Testis (tissue), 5 donors: ENCODE results near the gene L3MBTL4. TPM values are rescaled to one million over a fixed set of nuclear protein-coding genes. Genes with fewer than 3 reads are reported as not detected.
A peak's percentile ranks its signal among the peaks of the same experiment; 100 is the strongest.

Experiments
- DNase-seq: peaks from one replicate; pipeline ENCODE4 v3.0.0-alpha.2; 2019
- H3K27ac ChIP-seq, 2 donors: fragments of 200-600 bp; sonication (generic); one replicate each; pipeline ENCODE4 v1.5.1; 2019
- H3K27me3 ChIP-seq: fragments of 200-600 bp; sonication (generic); one replicate; pipeline ENCODE4 v1.5.1; 2019
- H3K36me3 ChIP-seq: fragments of 200-600 bp; sonication (generic); one replicate; pipeline ENCODE4 v1.5.1; 2017; ENCODE audit warnings: low read depth; ENCODE audit errors: missing control alignments
- H3K4me1 ChIP-seq: fragments of 200-600 bp; sonication (generic); one replicate; pipeline ENCODE4 v1.5.1; 2019
- H3K4me3 ChIP-seq, 2 donors: fragments of 200-600 bp; sonication (generic); one replicate each; pipeline ENCODE4 v1.5.1; 2017 to 2019
- H3K9me3 ChIP-seq: fragments of 200-600 bp; sonication (generic); one replicate; pipeline ENCODE4 v1.5.1; 2017
- CTCF ChIP-seq, 3 experiments: fragments of 450-650 bp in 2 of 3; fragments of 200-600 bp in 1 of 3; sonication (generic) in 1 of 3; IDR thresholded peaks; one replicate each; pipeline ENCODE4 v1.5.1; 2016 to 2019; ENCODE audit warnings: antibody characterized with exemption in 3 of 3, mild to moderate bottlenecking in 2 of 3, moderate library complexity in 1 of 3
- POLR2A ChIP-seq: fragments of 450-650 bp; IDR thresholded peaks from one replicate; pipeline ENCODE4 v1.6.1; 2017; ENCODE audit warnings: antibody characterized with exemption, mild to moderate bottlenecking, moderate library complexity
- WGBS, 2 donors: methylation state at CpG; one replicate each; pipeline ENCODE4 v1.1.5; 2018; 5-methylcytosine and 5-hydroxymethylcytosine counted together
- intact Hi-C: fragments of 100-400 bp; cut with DNase I; formaldehyde crosslinking; loops from one replicate; pipeline ENCODE4 v1.15.1; 2023; ENCODE audit warnings: low total_unique reads
- long read RNA-seq, 2 donors: transcript quantifications; one replicate each; lab custom pipeline, GENCODE V29; 2026
- polyA plus RNA-seq: library from polyadenylated mRNA; stranded (reverse); fragments of 350-450 nt; fragmentation: Illumina TruSeq; extraction: RNeasy Lipid Tissue Mini Kit (QIAGEN cat#74804); gene quantifications from one replicate; pipeline ENCODE4 v1.2.3, GENCODE V29; 2014; ENCODE audit warnings: low read depth, low replicate concordance; ENCODE audit not compliant: insufficient read depth
- total RNA-seq, 2 donors: library from RNA; depleted of rRNA; stranded (reverse); fragments of >200 nt; gene quantifications; one replicate each; pipeline ENCODE4 v1.2.3, GENCODE V29; 2016

L3MBTL4 gene
- total RNA-seq (10 to 100 TPM; 46.2 to 50.9 TPM), polyA plus RNA-seq (26.6 TPM)
- long read RNA-seq, donor 1, partial matches to known transcripts, result 7 of 7 reads
- long read RNA-seq, donor 1, other reads (novel, unspliced or antisense), result 0 of 7 reads
- long read RNA-seq, donor 2, result 0 reads

- WGBS, 2 donors, result 0 to 2% methylated on average over 7 to 35 of the region's 67 CpGs
- no peaks in the 10 kb centered on the region for H3K9me3 ChIP-seq
- no peaks in the 10 kb centered on the region for H3K27me3 ChIP-seq
- no peaks in the 10 kb centered on the region for H3K36me3 ChIP-seq
- peak within 1 kb of the TSS; percentile 87 to 96 for H3K27ac ChIP-seq
- no peaks in the 10 kb centered on the region for H3K4me1 ChIP-seq
- peak; percentile 73 for DNase-seq
- H3K4me3 ChIP-seq, result peak within 1 kb of the TSS; percentile 88 to 95
- intact Hi-C loops, result no loop called here
- TF ChIP-seq CTCF (IDR thresholded peaks at IDR 0.05) (peak in 1 of 3 experiments; percentile 9), POLR2A (no peak)
Observed at GRCh38 chr18:6414723-6415417, at the start of gene L3MBTL4. Gene L3MBTL4, minus strand, starts transcription at chr18:6414911. Its CDS starts 103,286 bp downstream, at chr18:6311625.

- no peak for TF ChIP-seq CTCF (IDR thresholded peaks at IDR 0.05)
- TF ChIP-seq POLR2A, result no peak
- H3K36me3 ChIP-seq, result no peaks in the 10 kb centered on the region
Observed at GRCh38 chr18:6452194-6452593, 37.5 kb upstream of the L3MBTL4 start.

GRCh38 chr18:6449213-6449612 is 34.5 kb upstream of the L3MBTL4 start:
- DNase-seq, result no peak
- H3K27me3 ChIP-seq, result no peaks in the 10 kb centered on the region

More at GRCh38 chr18:6452194-6452593, 37.5 kb upstream of the L3MBTL4 start:
- intact Hi-C loops, result no loop called here
- Histone ChIP-seq H3K4me1 (no peaks in the 10 kb centered on the region), H3K4me3 (no peak overlapping the region), H3K27ac (no peak overlapping the region), H3K9me3 (no peaks in the 10 kb centered on the region), H3K27me3 (no peaks in the 10 kb centered on the region)
- no peak for DNase-seq

GRCh38 chr18:6444466-6445228 is 29.9 kb upstream of the L3MBTL4 start:
- TF ChIP-seq CTCF (IDR thresholded peaks at IDR 0.05), result no peak
- TF ChIP-seq POLR2A, result no peak
- no peaks in the 10 kb centered on the region for H3K36me3 ChIP-seq
- no peak overlapping the region for H3K4me3 ChIP-seq
- WGBS, 2 donors, result 72 to 78% methylated on average over 2 of the region's 2 CpGs
- no peak for DNase-seq
- H3K4me1 ChIP-seq, result no peaks in the 10 kb centered on the region
- no peak overlapping the region for H3K27ac ChIP-seq
- H3K9me3 ChIP-seq, result no peaks in the 10 kb centered on the region
- H3K27me3 ChIP-seq, result no peaks in the 10 kb centered on the region
- intact Hi-C loops, result no loop called here

More at GRCh38 chr18:6449213-6449612, 34.5 kb upstream of the L3MBTL4 start:
- Histone ChIP-seq H3K36me3 (no peaks in the 10 kb centered on the region), H3K9me3 (no peaks in the 10 kb centered on the region), H3K4me3 (no peak overlapping the region), H3K4me1 (no peaks in the 10 kb centered on the region), H3K27ac (no peak overlapping the region)
- TF ChIP-seq POLR2A (no peak), CTCF (IDR thresholded peaks at IDR 0.05) (no peak)
- 95 to 97% methylated on average over 5 of the region's 5 CpGs for WGBS, 2 donors
- intact Hi-C loops, result no loop called here
